Smooth muscle cell (in vitro differentiated cells): ENCODE results near the gene MYBPC1. TPM values are rescaled to one million over a fixed set of nuclear protein-coding genes. Genes with fewer than 3 reads are reported as not detected.

Experiments
- DNase-seq: peaks from one replicate; lab custom pipeline; 2025; ENCODE audit not compliant: unreplicated experiment; lab: John Stamatoyannopoulos, UW
- H2AFZ ChIP-seq: fragments of 200-600 bp; sonication (generic); 2 replicates; pipeline ENCODE4 v1.6.0; 2016; ENCODE audit warnings: antibody characterized with exemption, low read depth, mild to moderate bottlenecking
- H3F3A ChIP-seq: fragments of 200-600 bp; sonication (generic); 2 replicates; pipeline ENCODE4 v1.6.0; 2017; ENCODE audit warnings: antibody characterized with exemption, low read depth
- H3K27ac ChIP-seq: fragments of 200-600 bp; sonication (generic); 2 replicates; pipeline ENCODE4 v1.5.1; 2016; ENCODE audit warnings: low read depth, mild to moderate bottlenecking
- H3K27me3 ChIP-seq: fragments of 200-600 bp; sonication (generic); 2 replicates; pipeline ENCODE4 v1.6.1; 2016; ENCODE audit warnings: low read depth, mild to moderate bottlenecking
- H3K36me3 ChIP-seq: fragments of 200-600 bp; sonication (generic); 2 replicates; pipeline ENCODE4 v1.5.1; 2016; ENCODE audit warnings: low read depth
- H3K4me1 ChIP-seq: fragments of 200-600 bp; sonication (generic); 2 replicates; pipeline ENCODE4 v1.5.1; 2016; ENCODE audit warnings: low read depth
- H3K4me2 ChIP-seq: fragments of 200-600 bp; sonication (generic); 2 replicates; pipeline ENCODE4 v1.6.0; 2016; ENCODE audit warnings: mild to moderate bottlenecking
- H3K4me3 ChIP-seq: fragments of 200-600 bp; sonication (generic); 2 replicates; pipeline ENCODE4 v1.5.1; 2016; ENCODE audit warnings: mild to moderate bottlenecking
- H3K79me2 ChIP-seq: fragments of 200-600 bp; sonication (generic); 2 replicates; pipeline ENCODE4 v1.6.0; 2016; ENCODE audit warnings: low read depth, mild to moderate bottlenecking
- H3K9ac ChIP-seq: fragments of 200-600 bp; sonication (generic); 2 replicates; pipeline ENCODE4 v1.6.0; 2016; ENCODE audit warnings: low read depth
- H3K9me3 ChIP-seq: fragments of 200-600 bp; sonication (generic); replicated peaks from 2 replicates; pipeline ENCODE4 v1.5.1; 2016; ENCODE audit warnings: low read depth
- H4K20me1 ChIP-seq: fragments of 200-600 bp; sonication (generic); 2 replicates; pipeline ENCODE4 v1.6.0; 2016; ENCODE audit warnings: low read depth
- CTCF ChIP-seq: fragments of 200-600 bp; sonication (generic); IDR thresholded peaks from 2 replicates; pipeline ENCODE4 v1.5.1; 2017; ENCODE audit warnings: borderline replicate concordance, mild to moderate bottlenecking, antibody characterized with exemption; ENCODE audit not compliant: insufficient read depth, poor library complexity, severe bottlenecking
- WGBS: methylation state at CpG from one replicate; pipeline ENCODE4 v1.1.7; 2016; ENCODE audit warnings: low lambda C conversion rate; 5-methylcytosine and 5-hydroxymethylcytosine counted together
- polyA plus RNA-seq: library from polyadenylated mRNA; unstranded; fragments of >200 nt; fragmentation: Nextera tagmentation; extraction: Ambion mirVana; gene quantifications from 2 replicates; pipeline ENCODE4 v1.2.1, GENCODE V29; 2016
- total RNA-seq: library from RNA; depleted of rRNA; stranded (reverse); fragments of >200 nt; gene quantifications from 2 replicates; pipeline ENCODE4 v1.2.3, GENCODE V29; 2014

MYBPC1 gene
- total and polyA plus RNA-seq, 2 experiments from 2014 or later, result not detected

GRCh38 chr12:101616027-101616494 is 21.3 kb downstream of the MYBPC1 start:
- DNase-seq, result no peak
- 75% methylated on average over 4 of the region's 4 CpGs for WGBS
- no peak for TF ChIP-seq CTCF

GRCh38 chr12:101619026-101619786 is 24.4 kb downstream of the MYBPC1 start:
- Histone ChIP-seq H3K9ac (no peak overlapping the region), H2AFZ (no peak overlapping the region), H3K4me2 (no peak overlapping the region), H3K79me2 (no peaks in the 10 kb centered on the region), H3F3A (no peaks in the 10 kb centered on the region), H3K4me3 (no peak overlapping the region), H4K20me1 (no peaks in the 10 kb centered on the region), H3K27me3 (no peaks in the 10 kb centered on the region), H3K9me3 (no peaks in the 10 kb centered on the region), H3K36me3 (no peaks in the 10 kb centered on the region), H3K4me1 (no peaks in the 10 kb centered on the region), H3K27ac (no peak overlapping the region)
- TF ChIP-seq CTCF, result no peak
- no peak for DNase-seq
- 87% methylated on average over 2 of the region's 2 CpGs for WGBS

More at GRCh38 chr12:101616027-101616494, 21.3 kb downstream of the MYBPC1 start:
- Histone ChIP-seq H3K9ac (no peak overlapping the region), H3K4me2 (no peak overlapping the region), H3K27ac (no peak overlapping the region), H4K20me1 (no peaks in the 10 kb centered on the region), H3F3A (no peaks in the 10 kb centered on the region), H3K27me3 (no peaks in the 10 kb centered on the region), H3K9me3 (no peaks in the 10 kb centered on the region), H3K4me1 (no peaks in the 10 kb centered on the region), H3K4me3 (no peak overlapping the region), H2AFZ (no peak overlapping the region), H3K36me3 (no peaks in the 10 kb centered on the region), H3K79me2 (no peaks in the 10 kb centered on the region)

GRCh38 chr12:101619858-101620761 is 25.3 kb downstream of the MYBPC1 start:
- no peak overlapping the region for H2AFZ ChIP-seq
- H3K79me2 ChIP-seq, result no peaks in the 10 kb centered on the region
- no peak for TF ChIP-seq CTCF
- H3K36me3 ChIP-seq, result no peaks in the 10 kb centered on the region
- no peak for DNase-seq
- no peaks in the 10 kb centered on the region for H4K20me1 ChIP-seq
- no peak overlapping the region for H3K9ac ChIP-seq
- no peaks in the 10 kb centered on the region for H3K27me3 ChIP-seq
- H3F3A ChIP-seq, result no peaks in the 10 kb centered on the region
- 87% methylated on average over 6 of the region's 6 CpGs for WGBS
- no peak overlapping the region for H3K27ac ChIP-seq
- H3K9me3 ChIP-seq, result no peaks in the 10 kb centered on the region
- H3K4me1 ChIP-seq, result no peaks in the 10 kb centered on the region
- no peak overlapping the region for H3K4me3 ChIP-seq
- no peak overlapping the region for H3K4me2 ChIP-seq
